ENCODE data around the gene CABP2.
A peak's percentile ranks its signal among the peaks of the same experiment; 100 is the strongest.

Gene CABP2

GRCh38 chr11:67507242-67507863, 15.9 kb downstream of the CABP2 start:
- no peaks in the 10 kb centered on the region for H3K9me3 ChIP-seq (ENCODE audit: insufficient read depth, low read length, severe bottlenecking)
- peaks cover 38% of the 10 kb centered on the region for H4K20me1 ChIP-seq (ENCODE audit: insufficient read depth, low read length)
- peaks cover 23% of the 10 kb centered on the region for H3K36me3 ChIP-seq (ENCODE audit: insufficient read depth, low read length)
- no peak for DNase-seq
- H3K27me3 ChIP-seq (ENCODE audit: insufficient read depth, low read length, poor library complexity): no peaks in the 10 kb centered on the region
- H3K4me2 ChIP-seq (ENCODE audit: insufficient read depth, low read length): peak overlapping the region; percentile 95
- peak overlapping the region; percentile 80 for H3K27ac ChIP-seq (ENCODE audit: low read length)
- TF ChIP-seq CTCF (IDR thresholded peaks at IDR 0.05; ENCODE audit: borderline replicate concordance, extremely low read depth, low read length, poor library complexity, severe bottlenecking): no peak
- no peak for TF ChIP-seq EZH2 (IDR thresholded peaks at IDR 0.05; ENCODE audit: borderline replicate concordance, low read depth, low read length, severe bottlenecking)
- H3K79me2 ChIP-seq (ENCODE audit: insufficient read depth, low read length): peaks cover 47% of the 10 kb centered on the region
- peak overlapping the region; percentile 79 for H3K9ac ChIP-seq (ENCODE audit: low read depth, low read length)
- no peak for ATAC-seq (ENCODE audit: insufficient read depth, low read depth)
- peak overlapping the region; percentile 40 to 85; a peak in 3 of 4 replicates for H3K4me3 ChIP-seq (ENCODE audit: low read depth in 1 of 2, low read length in 2 of 2)
- peak overlapping the region; percentile 48; the same call in 1 of the 2 replicates for H2AFZ ChIP-seq (ENCODE audit: low read depth, low read length)
- H3K4me1 ChIP-seq (ENCODE audit: insufficient read depth, low read length): peaks cover 47% of the 10 kb centered on the region

GRCh38 chr11:67506426-67507051, 16.7 kb downstream of the CABP2 start:
- DNase-seq (no peak), ATAC-seq (ENCODE audit: insufficient read depth, low read depth) (no peak)
- Histone ChIP-seq H3K36me3 (ENCODE audit: insufficient read depth, low read length) (peaks cover 32% of the 10 kb centered on the region), H4K20me1 (ENCODE audit: insufficient read depth, low read length) (peaks cover 40% of the 10 kb centered on the region), H3K27ac (ENCODE audit: low read length) (peak overlapping the region; percentile 80), H3K9me3 (ENCODE audit: insufficient read depth, low read length, severe bottlenecking) (no peaks in the 10 kb centered on the region), H3K9ac (ENCODE audit: low read depth, low read length) (peak overlapping the region; percentile 79), H3K4me3 (ENCODE audit: low read depth in 1 of 2, low read length in 2 of 2) (peak overlapping the region in 1 of 2 experiments; percentile 85; a peak in 3 of 4 replicates), H3K27me3 (ENCODE audit: insufficient read depth, low read length, poor library complexity) (no peaks in the 10 kb centered on the region), H3K79me2 (ENCODE audit: insufficient read depth, low read length) (peaks cover 47% of the 10 kb centered on the region), H3K4me1 (ENCODE audit: insufficient read depth, low read length) (peaks cover 47% of the 10 kb centered on the region), H3K4me2 (ENCODE audit: insufficient read depth, low read length) (peak overlapping the region; percentile 95), H2AFZ (ENCODE audit: low read depth, low read length) (no peak overlapping the region)
- no peak for TF ChIP-seq EZH2 (IDR thresholded peaks at IDR 0.05; ENCODE audit: borderline replicate concordance, low read depth, low read length, severe bottlenecking)
- no peak for TF ChIP-seq CTCF (IDR thresholded peaks at IDR 0.05; ENCODE audit: borderline replicate concordance, extremely low read depth, low read length, poor library complexity, severe bottlenecking)

- peaks cover 40% of the 10 kb centered on the region for H4K20me1 ChIP-seq (ENCODE audit: insufficient read depth, low read length)
- ATAC-seq (ENCODE audit: insufficient read depth, low read depth): peak; percentile 62
Measured at GRCh38 chr11:67505605-67506396, 17.4 kb downstream of the CABP2 start.

More at GRCh38 chr11:67505605-67506396, 17.4 kb downstream of the CABP2 start:
- no peak overlapping the region for H2AFZ ChIP-seq (ENCODE audit: low read depth, low read length)
- H3K27ac ChIP-seq (ENCODE audit: low read length): peak overlapping the region; percentile 69
- H3K27me3 ChIP-seq (ENCODE audit: insufficient read depth, low read length, poor library complexity): no peaks in the 10 kb centered on the region
- H3K79me2 ChIP-seq (ENCODE audit: insufficient read depth, low read length): peaks cover 51% of the 10 kb centered on the region
- H3K9me3 ChIP-seq (ENCODE audit: insufficient read depth, low read length, severe bottlenecking): no peaks in the 10 kb centered on the region
- H3K36me3 ChIP-seq (ENCODE audit: insufficient read depth, low read length): peaks cover 38% of the 10 kb centered on the region
- H3K4me1 ChIP-seq (ENCODE audit: insufficient read depth, low read length): peaks cover 47% of the 10 kb centered on the region
- peak; percentile 88 for DNase-seq
- H3K9ac ChIP-seq (ENCODE audit: low read depth, low read length): peak overlapping the region; percentile 79
- peak overlapping the region; percentile 42 to 85; a peak in 3 of 4 replicates for H3K4me3 ChIP-seq (ENCODE audit: low read depth in 1 of 2, low read length in 2 of 2)
- peak; percentile 98 for TF ChIP-seq CTCF (IDR thresholded peaks at IDR 0.05; ENCODE audit: borderline replicate concordance, extremely low read depth, low read length, poor library complexity, severe bottlenecking)
- no peak for TF ChIP-seq EZH2 (IDR thresholded peaks at IDR 0.05; ENCODE audit: borderline replicate concordance, low read depth, low read length, severe bottlenecking)
- H3K4me2 ChIP-seq (ENCODE audit: insufficient read depth, low read length): peak overlapping the region; percentile 95

Measured in DND-41 (cell line).